Activated CD8-positive, alpha-beta memory T cell treated with anti-CD3 and anti-CD28 coated beads, Interleukin-2, amount 50 U/mL, for 48 hours (primary cell): ENCODE data around the gene RASA3.
"Not testable (repeated sequence)": the region's sequence is repeated elsewhere in the genome, so short reads cannot be mapped to it uniquely, and the experiment has no call there.

Source experiments
- DNase-seq: peaks from one replicate; pipeline ENCODE4 v3.0.0-alpha.2; 2020

Gene RASA3

DNA sequence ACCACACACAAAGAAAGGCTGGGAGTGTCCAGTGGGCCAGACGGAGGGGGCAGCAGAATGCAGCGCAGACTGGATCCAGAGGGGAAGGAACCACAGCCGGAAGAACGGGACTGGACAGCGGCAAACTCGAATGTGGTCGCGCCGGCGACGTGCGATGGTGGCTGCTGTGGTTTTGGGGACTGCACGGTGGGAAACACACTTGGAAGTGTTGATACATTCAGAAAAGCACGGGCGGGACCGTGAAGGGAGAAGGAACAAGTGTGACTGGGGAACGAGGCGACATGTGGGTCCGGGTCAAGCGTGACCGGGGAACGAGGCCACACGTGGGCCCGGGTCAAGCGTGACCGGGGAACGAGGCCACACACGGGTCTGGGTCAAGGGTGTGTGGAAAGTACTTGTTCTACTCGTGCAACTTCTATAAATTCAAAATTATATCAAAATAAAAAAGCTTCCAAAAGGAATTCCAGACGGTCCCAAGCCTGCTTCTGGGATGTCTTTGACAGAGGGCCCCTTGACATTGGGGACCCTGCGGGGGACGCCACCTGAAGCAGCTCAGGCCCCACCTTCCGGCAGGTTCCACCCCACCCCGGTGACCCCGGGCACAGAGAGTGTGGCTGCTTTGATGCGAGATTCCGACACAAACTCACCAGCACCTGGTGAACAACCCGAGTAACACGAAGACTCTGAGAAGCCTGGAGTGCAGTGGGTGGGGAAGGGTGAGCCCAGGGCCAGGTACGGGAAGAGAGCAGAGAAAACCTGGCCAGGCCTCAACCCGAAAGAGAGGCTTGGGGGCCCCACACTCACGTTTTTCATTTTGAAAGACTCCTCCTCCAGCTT, 133.4 kb downstream of the RASA3 start:
- no peak for DNase-seq

DNA sequence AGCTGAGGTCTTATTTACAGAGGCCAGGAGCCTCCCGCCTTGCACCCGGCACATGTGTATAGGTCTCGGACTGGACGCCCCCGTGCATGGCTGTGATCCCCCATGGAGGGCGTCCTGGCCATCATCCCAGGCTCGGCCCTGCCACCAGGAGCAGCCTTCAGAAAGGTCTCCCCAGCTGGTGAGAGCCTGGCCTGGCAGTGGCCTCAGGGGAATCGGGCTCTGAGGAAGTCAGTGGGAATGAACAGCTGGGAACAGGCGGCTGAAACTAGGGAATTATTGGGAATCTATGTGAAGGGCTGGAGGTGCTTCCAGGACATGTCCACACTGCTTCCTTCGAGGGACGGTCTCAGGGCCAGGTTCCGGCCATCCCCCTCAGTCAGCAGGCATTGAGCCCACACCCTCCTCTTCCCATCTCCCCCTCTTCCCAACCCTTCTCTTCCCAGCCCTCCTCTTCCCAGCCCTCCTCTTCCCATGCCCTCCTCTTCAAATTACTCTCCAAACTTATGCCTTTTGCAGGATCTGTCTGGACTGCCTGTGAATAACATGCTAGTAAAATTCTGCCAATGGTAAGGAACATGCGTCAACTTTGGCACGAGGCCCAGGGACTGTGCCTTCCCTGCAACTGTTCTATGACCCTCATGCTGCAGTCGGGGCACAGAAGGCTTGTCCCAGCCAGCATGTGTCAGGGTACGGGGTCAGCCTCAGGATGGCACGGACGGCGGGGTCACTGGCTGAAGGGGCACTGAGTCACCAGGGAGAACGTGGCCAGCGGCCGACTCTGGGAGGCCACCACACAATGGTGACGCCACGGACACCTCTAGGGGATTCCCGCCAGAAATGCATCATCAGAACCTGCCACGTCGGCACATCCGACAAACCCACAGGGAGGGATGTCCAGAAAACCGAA, 134.3 kb downstream of the RASA3 start:
- no peak for DNase-seq

DNA sequence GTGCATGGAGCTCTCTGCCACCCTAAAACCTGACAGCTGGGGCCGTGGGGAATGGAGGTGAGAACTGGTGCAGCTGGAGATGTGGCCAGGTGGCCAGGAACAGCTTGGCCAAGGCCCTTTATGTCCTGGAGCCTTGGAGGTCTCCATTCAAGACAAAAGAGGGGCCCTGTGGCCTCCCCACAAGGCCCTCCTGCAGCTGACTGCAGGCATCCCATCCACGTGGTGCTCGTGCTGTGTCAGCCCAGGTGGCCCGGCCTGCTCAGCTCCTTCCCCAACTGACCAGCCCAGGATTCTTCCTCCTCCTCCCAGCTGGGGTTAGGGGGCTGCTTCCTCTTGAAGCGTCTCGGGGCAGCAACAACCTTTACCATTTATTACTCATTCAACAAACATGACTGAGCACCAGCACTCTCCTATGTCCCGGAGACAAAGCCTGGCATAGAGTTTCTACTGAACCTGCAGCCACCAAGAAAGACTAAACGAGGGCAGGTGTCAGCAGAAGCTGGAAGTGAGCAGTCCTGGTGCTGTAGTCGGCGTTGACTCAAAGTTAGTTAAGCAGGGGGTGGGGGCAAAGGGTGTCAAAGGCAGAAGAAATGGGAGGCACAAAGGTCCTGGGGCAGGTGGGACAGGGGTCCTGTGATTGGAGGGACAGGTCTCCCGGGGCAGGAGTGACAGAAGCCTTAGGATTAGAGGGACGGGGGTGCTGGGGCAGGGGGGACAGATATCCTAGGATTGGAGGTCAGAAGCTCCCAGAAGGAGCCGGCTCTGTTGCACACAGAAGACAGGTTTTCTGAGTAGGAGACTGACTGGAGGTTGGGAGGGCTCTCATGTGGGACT, 135.3 kb downstream of the RASA3 start:
- DNase-seq: no peak

DNA sequence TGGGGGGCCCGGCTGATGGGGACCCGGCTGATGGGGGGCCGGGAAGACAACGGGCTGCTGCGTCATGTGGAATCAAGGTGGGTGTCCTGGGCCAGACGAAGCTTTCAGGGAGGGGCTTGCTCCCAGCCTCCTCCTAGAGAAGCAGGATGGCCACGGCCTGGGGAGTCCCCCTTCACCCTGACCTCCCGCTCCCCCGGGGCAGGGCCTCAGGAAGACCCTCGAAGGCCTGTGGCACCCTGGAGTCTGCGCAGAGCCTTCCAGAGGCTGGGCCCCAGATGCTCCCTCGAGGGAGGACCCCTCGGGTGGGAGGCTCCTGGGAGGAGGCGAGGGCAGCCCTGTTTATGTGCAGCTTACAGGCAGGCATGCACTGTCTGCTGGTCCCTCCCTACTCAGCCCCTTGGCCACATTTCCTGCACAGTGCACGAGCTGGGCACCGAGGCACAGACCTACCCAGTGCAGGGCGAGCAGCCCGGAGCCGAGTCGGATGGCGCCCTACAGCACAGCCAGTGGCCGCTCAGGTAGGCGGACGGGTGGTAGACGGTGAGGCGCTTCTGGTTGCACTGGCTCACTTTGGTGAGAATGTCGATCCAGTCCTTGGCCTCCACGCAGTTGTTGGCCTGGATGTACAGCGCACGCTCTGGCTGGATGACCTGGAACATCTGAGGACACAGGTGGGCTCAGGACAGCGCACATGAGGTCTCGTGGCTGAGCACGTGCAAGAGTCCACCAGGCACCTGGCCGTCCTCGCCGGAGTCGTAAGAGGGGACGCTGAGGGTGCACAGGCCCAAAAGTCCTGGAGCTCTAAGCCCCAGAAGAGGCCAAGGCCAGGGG, 136.1 kb downstream of the RASA3 start:
- no peak for DNase-seq

DNA sequence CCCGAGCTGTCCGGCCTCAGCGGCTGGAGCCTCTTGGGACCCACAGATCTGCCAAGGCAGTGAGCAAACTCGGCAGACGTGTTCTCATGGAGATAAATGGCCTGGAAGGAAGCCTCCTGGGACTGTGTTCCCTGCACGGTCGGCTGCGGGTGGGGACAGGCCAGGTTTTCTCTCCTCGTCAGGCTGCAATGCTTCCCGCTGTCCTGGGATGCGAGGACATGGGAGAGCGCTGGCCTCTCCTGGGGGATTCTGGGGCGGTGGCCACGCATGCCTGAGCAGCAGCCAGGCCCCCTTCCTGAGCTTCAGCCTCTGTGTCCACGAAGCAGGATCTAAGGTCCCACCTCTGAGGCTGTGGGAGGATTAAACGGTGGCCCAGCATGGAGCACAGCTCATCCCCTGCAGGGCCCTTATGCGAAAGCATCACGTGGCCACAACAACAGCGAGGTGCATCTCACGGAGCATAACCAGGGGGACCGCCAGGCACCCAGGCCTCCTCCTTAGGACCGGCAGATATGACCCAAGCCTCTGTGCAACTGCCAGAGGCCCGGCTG, 137.3 kb downstream of the RASA3 start:
- DNase-seq: no peak

DNA sequence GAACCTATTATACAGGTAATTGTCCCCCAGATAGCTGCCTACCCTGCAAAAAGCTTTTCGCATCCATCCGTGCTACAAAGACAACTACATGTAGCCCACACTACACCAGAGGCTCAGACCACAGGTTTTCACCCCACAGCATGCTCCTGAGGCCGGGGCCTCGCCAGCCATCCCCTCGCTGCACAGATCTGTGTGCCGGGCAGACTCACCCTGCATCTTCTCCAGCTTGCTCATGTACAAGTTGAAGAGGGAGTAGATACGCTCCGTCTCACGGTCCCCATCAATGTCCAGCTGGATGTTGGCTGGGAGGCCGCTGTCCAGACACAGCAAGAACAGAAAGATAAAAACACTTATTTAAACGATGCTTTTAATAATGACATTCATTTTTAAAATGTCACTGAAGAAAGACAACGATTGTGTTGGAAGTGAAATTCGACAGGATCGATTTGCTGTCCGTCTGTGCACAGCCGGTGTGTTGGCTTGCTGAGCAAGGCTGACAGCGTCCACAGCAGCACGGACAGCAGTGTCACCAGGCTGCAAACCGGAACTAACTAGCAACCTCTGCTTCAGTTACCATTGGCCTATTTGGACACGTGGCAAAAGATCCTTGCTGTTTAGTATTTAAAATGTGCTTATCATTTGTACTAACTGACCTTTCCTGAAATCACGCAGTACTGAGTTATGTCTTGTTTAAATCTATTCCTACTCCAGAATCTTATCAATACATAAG, 140.0 kb downstream of the RASA3 start:
- no peak for DNase-seq

DNA sequence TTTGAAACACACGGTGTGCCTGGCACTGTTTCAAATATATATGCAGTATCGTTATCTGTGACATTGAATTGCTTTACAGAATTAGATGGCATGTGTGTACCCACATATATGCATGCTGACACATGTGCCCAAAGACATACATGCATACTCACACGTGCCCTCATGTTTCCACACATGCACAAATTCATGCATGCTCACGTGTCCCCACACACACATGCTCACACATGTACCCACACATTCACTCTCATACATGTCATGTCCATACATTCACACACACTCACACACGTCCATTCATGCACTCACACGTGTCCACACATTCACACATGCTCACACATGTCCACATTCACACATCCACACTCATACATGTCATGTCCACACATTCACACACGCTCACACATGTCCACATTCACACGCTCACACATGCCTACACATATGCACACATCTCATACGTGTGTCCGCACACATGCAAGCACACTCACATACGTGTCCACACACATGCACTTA, 140.7 kb downstream of the RASA3 start:
- no peak for DNase-seq

DNA sequence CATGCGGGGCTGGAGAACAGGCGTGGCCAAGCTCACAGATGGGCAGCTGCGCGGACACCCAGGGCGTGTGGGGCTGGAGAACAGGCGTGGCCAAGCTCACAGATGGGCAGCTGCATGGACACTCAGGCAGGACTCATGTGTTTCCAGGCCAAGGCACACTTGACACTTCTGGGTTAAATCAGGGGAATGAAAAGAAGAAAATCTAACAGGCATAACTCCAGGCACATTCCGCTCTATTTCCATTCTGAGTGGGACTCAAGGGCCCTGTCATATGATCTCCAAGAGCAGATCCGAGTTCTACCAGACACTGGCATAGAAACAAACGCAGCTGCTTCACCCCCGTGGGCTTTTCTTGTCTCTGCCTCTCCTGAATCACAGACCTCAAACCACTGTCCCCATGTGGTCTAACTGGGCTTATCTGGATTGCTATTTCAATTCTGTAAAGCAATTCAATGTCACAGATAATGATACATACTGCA, 141.2 kb downstream of the RASA3 start:
- DNase-seq: no peak

DNA sequence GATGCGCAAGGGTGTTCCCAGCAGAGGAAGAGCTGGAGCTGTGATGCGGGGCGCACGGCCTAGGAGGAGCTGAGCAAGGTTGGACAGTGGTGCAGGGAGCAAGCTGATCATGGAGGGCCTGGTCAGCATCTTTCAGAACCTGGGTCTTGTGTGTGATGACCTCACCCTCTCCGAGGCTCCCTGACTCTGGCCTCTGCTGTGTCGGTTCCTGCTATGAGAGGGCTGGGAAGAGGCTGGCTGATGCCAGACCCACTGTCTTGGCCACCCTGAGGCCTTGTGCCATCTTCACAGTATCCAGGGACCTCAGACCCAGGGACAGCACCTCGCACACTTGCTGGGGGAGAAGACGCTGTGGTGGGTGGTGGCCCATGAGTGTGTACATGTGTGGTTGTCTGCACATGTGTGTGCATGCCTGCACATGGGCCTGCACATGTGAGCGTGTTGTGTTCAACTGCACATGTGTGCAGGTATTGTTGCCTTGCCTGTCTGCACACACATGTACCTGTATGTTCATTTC, 142.0 kb downstream of the RASA3 start:
- DNase-seq: no peak

DNA sequence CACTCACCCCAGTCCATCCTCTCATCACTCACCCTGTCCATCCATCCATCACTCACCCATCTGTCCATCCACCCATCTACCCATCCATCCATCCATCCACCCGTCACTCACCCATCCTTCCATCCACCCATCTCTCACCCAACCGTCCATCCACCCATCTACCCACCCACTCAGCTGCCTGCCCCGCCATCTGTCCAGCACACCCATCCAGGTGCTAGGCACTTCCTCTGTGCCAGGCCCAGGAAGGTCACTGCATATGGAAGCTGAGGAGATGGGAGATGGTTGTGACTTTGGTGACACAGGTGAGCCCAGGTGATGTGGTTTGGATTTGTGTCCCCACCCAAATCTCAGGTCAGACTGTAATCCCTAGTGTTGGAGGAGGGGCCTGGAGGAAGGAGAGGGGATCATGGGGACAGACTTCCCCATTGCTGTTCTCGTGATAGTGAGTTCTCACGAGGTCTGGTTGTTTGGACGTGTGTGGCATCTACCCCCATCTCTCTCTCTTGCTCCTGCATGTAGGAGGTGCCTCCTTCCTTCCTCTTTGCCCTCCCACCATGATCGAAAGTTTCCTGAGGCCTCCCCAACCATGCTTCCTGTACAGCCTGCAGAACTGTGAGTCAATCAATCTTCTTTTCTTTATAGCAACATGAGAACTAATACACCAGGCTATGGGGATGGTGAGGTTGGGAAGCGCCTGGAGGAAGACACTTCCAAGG, 142.7 kb downstream of the RASA3 start:
- no peak for DNase-seq

DNA sequence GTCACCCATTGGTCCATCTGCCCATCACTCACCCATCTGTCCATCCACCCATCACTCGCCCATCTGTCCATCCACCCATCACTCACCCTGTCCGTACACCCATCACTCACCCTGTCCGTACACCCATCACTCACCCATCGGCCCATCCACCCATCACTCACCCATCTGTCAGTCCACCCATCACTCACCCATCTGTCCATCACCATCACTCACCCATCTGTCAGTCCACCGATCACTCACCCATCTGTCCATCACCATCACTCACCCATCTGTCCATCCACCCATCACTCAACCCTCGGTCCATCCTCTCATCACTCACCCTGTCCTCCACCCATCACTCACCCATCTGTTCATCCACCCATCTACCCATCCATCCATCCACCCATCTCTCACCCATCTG, 143.6 kb downstream of the RASA3 start:
- not testable (repeated sequence) for DNase-seq

DNA sequence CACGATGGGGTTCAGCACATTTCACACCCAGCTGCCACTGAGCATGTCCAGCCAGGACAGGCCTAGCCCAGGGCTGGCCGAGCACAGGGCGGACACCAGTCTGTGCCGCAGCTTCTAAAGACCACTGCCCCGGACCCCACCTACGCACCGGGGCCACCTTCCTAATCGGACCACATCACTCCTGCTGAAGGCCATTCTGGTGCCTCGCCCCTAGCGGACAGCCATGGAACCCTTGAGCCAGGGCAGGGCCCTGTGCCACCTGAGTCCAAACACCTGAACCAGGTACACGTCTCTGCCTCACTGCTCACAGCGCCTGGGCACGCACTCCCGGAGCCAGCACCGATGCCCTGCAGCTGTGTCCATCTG, 150.1 kb downstream of the RASA3 start:
- no peak for DNase-seq

DNA sequence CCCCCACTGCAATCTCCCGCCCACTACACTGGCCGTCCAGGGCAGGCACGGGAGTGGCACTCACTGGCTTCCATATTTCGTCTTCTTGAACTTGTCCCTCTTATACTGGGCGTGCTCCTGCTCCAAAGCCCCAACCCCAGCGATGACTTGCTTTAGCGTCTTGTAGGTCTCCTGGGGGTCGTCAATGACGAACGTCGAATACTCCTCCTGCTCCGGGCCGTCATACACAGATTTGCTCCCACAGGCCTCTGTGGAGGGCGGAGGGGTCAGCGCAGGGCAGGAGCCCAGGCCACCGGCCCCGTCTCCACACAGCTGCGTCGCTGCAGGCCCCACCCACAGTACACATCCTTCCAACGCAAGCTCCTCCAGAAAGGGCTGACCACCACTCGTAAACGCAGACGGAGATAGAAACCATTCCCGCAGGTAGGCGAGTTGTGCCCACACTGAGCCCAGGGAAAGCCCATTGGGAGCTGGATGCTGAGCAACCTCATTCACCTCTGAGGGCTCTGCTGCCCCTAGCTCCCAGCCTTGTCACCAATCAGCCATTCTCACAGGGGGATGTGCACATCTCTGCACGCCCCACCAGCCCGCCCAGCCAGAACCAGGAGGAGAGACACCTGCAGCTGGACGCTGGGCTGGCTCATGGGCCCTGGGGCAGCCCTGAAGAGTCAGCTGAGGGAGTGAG, 150.7 kb downstream of the RASA3 start:
- DNase-seq: no peak

DNA sequence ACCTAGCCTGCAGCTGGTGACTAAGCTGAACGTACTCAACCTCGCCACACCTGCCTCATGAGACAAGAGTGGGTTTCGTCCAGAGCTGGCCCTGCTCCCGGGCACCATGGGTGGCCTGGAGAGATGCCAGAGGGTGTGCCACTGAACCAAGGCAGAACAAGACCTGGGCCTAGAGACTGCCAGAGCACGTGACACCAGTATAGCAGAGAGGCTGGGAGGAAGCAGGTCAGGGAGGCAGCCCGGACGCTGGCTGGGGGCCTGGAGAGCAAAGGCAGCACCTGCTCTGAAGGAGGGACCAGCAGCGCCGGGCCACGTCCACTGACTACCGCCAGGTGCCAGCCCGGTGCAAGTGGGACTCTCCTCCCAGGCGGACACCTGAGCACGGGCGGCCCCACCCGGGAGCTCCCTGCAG, 151.2 kb downstream of the RASA3 start:
- no peak for DNase-seq

DNA sequence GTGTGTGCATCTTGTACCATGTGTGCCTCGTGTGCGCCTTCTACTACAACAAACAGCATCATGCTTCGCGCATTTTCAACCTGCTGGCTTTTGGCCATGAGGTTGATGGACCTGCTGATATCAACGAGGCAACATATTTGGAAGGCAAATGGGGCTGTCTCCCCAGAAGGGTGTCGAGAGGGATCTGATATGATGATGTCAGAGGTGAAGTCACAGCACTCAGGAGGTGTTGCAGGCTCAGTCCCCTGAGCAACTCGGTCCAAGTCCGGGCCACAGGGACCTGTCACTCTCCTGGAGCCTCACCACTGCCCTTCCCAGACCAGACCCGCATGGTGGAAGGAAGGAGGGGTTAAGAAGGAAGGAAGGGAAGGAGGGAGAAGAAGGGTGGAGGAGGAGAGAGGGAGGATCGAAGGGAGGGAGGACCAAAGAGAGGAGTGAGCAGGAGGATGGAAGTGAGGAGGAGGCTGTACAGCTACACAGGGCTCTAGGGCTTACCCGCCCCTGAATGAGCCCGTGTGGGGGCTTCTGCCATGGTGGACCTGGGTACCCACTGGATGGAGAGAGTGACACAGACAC, 151.8 kb downstream of the RASA3 start:
- DNase-seq: no peak

DNA sequence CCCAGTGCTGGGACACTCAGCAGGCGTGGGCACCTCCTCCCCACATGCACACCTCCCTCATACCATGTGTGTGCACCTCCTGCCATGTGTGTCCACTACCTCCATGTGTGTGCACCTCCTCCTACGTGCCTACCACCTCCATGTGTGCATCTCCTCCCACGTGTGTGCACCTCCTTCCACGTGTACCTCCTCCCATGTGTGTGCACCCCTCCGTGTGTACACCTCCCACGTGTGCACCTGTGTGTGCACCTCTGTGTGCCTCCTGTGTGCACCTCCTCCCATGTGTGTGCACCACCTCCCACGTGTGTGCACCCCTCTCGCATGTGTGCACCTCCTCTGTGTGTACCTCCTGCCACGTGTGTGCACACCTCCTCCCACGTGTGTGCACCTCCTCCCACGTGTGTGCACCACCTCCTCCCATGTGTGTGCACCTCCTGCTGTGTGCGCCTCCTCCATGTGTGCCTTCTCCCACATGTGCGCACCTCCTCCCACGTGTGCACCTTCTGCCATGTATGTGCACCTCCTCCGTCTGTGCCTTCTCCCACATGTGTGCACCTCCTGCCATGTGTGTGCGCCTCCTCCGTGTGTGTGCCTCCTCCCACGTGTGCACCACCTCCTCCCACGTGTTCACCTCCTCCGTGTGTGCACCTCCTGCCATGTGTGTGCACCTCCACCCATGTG, 152.5 kb downstream of the RASA3 start:
- no peak for DNase-seq

DNA sequence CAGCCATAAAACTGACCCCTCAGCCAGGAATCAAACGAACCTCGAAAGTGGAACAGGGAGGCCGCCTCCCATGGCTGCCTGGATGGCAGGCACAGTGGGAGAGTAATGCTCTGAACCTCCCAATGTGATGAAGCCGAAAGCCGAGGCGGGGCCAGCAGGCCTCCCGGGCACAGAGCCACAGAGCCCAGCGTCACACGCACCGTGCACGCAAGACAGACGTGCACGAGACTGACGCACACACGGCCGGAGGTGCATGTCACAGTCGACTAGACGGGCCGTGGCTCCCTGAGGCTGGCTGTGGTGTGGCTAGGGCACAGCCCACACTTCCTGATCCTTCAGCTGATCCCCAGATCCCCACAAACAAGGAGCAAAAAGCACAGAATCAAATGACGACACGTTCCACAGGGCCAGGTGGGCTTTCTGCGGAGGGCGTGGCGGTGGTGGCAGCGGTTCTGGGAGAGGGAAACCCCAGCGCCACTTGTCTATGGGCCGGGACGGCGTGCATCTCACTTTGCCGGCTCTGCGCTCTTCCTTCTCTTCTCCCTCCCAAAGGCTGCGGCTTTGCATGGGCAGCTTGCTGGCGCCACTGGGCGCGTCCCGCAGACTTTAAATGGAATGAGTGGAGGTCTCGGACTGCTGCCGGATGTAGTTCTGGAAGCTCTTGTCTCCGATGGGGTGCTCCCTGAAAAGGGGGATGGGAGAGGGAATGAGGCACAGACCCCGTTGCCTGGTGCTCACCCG, 153.5 kb downstream of the RASA3 start:
- no peak for DNase-seq

DNA sequence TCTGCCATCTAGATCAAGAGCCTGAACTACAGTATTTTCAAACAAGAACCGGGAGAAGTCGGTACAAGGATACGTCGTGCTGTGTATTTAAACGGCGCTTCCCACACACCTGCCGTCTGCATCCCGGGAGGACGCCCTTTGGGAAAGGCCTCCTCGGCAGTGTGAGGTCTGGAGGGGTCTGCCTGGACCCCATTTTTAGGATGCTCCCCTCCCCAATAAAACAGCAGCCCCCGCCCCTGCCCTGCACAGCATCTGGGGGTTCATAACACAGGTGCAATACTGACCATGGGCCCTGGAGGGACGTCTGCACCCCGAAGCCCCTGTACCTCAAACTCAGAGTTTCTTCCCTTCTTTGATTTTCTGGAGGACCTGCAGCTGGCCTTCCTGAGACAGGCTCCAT, 154.4 kb downstream of the RASA3 start:
- no peak for DNase-seq
